NCI-H748 treated with DMSO at 0.1 percent for 48 hours (cell line): ENCODE measurements around the gene CYP46A1.
"Not testable (repeated sequence)": the region's sequence is repeated elsewhere in the genome, so short reads cannot be mapped to it uniquely, and the experiment has no call there.

Experiments used
- DNase-seq: peaks from one replicate; lab custom pipeline; 2025; lab: John Stamatoyannopoulos, UW

CYP46A1 gene

DNA sequence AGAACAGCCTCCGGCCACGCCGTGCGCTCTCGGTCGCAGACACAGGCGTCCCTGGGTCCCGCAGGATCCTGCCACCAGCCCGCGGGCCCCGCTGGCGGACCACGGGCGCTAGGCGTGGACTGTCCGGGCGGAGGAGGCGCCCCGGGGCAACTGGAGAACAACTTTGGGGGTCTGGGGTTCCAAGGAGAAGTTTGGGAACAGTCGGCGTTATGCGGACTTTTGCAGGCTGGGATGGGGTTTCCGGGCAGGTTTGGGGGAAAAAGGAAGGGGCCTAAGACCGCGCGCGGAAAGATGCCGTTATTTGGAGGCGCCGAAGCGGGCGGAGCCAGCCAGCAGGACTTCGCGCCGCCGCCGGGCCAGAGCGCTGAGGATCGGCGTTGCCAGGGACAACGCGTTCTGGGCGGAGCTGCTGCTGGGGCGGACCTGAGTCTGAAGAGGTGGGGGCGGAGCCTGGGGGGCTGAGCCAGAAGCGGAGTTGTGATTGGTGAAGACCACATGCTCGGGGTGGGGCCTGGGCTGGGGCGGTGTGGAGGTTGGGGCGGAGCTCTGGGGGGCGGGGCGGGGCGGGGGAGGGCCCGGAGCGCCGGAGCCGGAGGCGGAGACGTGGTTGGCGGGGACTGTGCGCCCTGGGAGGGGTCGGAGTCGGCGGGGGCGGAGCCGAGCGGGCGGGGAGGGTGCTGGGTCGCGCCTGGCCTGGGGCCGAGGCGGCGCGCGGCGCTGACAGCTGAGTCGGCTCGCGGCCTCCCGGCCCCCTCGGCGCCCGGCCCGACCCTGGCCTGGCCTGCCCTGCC lies at the start of gene CYP46A1:
TSS of gene CYP46A1 (plus strand) at position 680 of the 791 bp plus-strand sequence. CDS start 120 bp downstream, outside the sequence.
- peak; percentile 99 for DNase-seq

DNA sequence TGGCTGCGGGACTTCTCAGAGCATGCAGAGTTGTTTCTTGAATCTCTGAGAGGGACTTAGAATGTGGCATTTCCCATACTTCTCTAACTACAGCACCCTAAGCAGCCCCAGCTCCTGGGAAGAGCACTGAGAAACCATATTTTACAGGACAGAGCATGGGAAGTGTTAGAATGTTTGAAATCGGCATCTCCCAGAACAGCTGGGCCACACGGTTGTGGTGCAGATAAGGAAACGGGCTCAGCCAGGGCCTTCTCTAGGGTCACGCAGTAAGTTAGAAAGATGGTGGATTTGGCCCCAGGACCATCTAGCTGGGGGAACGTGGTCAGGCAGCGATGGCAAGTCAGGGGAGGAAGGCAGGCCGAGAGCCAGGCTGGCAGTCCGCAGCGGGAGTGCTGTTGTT lies 49.7 kb upstream of the CYP46A1 start:
- no peak for DNase-seq

DNA sequence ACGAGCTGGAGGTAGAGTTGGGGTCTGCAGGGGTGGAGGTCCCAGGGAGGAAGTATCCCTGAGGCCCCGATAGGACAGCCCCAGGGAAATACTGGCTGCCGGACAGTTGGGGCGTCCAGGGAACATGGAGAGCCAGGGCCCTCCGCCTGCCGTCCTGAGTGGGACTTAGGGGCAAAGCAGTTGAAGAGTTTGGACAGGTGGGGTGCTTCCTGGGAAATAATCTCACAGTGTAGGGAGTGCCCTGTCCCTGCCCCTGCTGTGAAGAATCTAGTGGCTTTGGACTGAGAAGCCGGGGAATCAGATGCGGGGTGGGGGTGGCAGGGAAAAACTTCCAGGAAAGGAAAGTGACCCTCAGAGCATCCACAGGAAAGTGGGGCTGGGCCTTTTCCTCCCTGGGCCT lies 49.0 kb upstream of the CYP46A1 start:
- DNase-seq, result no peak

DNA sequence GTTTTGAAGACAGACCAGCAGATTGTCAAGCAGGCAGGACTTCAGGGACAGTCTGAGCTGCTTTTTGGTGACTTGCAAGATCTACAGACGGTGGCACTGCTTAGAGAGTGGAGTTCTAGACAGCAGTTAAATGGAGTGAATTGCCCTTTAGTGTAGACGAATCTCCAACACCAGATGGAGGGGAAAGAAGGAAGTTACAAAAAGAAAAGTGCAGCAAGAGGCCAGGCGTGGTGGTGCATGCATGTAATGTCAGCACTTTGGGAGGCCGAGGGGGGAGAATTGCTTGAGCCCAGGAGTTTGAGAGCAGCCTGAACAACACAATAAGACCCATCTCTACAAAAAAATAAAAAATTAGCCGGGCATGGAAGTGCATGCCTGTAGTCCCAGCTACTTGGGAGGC lies 47.6 kb upstream of the CYP46A1 start:
- DNase-seq, result no peak

DNA sequence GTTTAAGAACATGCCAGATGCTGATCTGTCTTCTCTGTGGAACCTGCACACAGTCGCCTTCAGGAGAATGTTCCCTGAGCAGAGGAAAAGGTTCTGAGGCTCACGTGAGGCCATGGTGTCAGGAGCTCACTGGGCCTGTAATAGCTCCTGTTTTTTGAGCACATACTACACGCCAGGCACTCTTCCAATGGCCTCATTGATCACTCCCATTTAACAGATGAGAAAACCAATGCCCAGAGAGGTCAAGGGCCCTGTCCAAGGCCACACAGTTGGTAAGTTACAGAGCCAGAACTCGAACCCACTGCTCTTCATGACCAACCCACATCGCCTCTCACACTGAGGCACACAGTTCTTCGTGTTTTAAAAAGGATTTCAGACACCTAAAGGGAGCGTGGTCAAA lies 46.5 kb upstream of the CYP46A1 start:
- DNase-seq, result no peak

DNA sequence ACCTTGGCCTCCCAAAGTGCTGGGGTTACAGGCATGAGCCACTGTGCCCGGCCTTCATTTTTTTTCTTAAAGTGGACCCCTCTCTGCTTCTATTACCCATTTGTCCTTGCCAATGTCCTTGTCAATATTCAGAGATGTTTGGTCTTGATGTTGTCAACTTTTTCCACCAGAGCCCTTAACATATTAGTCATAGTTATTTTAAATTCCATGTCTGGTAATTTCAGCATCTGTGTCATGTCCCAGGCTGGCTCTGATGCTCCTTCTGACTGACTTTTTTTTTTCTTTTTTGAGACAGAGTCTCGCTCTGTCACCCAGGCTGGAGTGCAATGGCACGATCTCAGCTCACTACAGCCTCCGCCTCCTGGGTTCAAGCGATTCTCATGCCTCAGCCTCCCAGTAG lies 41.3 kb upstream of the CYP46A1 start:
- DNase-seq, result not testable (repeated sequence)

DNA sequence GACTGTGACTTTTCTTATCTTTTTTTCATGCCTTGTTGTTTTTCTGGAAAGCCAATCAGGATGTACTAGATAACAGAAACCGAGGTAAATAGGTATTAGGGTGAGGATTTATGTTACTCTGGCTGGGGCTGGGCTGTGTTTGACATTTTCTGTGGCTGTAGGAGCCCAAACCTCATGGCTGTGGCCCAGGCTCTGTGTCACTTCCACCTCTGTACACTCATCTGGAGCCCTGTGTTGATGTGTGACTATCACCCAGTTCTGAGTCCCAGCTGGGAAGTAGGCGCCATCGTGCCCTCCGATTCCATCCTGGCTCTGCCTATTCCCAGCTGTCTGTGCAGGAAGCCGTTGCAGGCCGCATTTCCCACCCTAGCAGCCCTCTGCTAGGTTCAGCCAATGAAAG lies 40.8 kb upstream of the CYP46A1 start:
- no peak for DNase-seq

DNA sequence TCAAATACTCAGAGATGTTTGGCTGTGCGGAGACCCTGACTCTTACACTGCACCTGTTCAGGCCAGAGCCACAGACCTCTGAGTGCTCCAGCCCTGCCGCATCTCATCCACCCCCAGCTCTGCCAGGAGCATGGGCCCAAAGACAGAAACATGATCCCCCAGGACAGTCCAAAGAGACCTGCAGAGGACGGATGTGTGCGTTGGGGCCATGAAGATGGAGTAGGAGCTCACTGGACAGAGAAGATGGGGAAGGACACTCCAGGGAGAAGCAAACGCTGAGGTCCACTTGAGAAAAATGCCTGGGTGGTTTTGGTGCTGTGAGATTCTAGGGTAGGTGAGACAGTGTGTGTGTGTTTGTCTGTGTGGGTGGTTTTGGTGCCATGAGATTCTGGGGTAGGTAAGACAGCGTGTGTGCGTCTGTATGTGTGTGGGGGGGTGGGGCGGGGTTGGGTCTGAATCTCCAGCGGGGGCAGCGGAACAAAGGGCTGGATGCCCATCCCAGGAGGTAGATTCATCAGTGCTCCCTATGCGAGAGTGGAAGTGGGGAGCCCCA lies 40.0 kb upstream of the CYP46A1 start:
- no peak for DNase-seq

DNA sequence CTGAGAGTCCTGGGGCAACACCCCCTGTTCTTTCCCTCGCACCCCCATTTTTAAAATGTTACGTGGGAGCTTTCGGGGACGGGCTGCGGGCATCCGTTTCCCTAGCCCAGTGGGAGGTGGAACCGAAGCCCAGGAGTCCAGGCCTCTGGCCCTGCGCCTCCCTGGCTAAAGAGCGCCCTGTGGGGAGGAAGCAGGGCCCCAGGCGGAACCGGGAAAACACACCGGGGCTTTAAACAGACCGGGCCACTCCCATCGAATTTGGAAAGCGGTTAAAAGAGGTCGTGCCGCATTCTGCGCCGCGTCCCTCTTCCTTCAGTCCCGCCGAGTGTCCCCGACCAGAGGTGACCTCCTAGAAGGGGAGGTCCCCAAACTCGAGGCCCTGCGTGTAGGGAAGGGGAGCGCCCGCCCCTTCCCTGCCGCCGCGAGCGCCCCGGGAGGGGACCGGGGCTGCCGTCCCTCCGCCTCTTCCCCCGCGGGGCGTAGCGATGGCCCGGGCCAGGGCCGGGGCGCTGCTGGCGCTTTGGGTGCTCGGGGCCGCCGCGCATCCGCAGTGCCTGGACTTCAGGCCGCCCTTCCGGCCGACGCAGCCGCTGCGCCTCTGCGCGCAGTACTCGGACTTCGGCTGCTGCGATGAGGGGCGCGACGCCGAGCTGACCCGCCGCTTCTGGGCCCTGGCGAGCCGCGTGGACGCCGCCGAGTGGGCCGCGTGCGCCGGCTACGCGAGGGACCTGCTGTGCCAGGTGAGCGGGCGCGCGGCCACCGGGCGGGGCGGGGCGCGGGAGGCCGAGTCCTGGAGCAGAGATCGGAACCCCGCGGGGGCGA lies 39.2 kb upstream of the CYP46A1 start, which contains the start of gene HHIPL1:
TSS of gene HHIPL1 (plus strand) at position 407 of the 822 bp plus-strand sequence. CDS start at position 486, 79 bp downstream.
- DNase-seq, result no peak

DNA sequence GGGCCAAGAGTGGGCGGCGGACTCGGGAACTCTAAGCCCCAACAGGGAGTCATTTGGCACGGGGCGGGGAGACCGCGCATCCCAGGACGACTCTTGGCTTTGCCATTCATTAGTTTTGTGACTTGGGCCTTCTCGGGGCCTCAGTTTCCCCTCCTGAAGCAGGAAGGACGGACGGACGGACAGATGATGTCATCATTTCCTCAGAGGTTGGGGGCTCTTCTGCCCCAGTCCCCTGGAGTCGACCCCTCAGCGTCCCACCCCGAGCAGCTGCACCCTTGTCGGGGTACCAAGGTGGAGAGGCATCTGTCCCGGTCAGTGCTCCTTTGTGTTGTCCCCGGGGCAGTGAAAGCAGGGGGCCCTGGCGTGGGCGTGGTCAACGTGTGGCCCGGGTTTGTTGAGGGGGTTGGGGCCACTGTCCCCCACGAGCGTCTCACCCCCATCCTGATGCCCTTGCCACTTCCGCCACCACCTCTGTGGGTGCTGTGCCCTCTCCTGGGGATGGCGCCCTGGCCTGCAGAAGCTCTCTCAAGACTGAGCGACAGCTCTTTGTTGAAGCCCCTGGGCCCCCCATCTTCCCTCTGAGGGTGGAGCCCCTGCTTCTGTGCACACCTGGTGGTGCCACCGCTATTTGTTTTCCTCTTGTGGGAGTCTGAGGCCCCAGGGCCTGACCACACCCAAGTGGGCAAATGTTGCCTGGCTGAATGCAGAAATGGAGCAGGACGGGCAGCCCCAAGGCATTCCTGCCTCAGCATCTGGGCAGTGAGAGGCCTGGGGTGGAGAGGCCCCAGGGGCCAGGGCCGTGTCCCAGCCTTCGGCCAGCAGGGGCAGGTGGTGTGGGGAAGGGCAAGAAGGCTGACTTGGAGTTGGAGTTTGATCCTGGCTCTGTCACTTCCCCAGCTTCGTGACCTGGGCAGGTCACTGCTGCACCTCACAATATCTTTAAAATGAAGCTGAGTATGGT lies 38.3 kb upstream of the CYP46A1 start:
- no peak for DNase-seq

DNA sequence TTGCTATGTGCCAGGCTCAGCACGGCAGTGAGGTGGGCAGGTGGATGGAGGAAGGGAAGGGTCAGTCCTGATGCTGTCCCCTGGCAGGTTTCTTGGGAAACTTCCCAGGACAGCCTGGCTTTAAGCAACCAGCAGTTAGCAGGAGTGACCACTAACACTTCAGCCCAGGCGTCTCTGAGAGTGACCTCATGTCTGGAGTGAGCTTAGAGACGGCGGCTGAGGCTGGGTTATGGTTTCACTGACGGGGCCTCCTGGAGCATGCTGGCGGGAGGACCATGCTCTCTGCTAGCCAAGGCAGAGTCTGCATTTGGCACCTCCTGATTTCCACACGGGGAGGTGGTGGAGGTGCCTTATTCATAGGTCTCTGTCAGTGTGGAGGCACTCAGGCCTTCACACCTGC lies 36.7 kb upstream of the CYP46A1 start:
- DNase-seq, result no peak

DNA sequence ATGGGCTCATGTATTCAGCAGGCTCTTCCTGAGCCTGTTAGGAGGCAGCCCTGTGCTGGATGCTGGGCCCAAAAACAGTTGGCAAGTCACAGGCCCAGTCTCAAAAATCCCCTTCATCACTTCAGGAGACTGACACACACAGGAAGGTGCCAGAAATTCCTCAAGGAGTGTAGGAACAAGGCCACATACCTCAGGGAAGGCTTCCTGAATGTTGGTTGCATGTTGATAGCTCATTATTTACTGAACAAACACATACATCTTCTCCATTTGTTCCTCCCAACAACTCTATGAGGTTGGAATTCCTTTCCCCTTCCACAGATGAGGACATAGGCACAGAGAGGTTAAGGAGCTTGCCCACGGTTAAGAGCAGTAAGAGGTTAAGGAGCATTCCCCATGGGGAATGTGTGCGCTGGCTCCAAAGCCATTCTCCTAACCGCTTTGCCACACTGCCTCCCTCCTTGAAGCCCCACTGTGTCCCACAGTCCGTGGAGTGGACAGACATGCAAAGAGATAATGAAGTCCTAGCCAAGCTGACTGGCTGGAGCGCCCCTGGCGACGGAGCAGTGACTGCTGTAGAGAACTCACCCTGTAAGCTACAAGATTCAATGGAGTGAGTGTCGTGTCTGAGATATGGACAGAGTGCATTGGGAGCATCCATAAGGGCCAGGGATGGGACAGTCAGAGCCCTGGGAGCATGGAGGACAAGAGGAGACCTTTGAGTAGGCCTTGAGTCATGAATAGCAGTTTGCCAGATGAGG lies 35.9 kb upstream of the CYP46A1 start:
- no peak for DNase-seq

DNA sequence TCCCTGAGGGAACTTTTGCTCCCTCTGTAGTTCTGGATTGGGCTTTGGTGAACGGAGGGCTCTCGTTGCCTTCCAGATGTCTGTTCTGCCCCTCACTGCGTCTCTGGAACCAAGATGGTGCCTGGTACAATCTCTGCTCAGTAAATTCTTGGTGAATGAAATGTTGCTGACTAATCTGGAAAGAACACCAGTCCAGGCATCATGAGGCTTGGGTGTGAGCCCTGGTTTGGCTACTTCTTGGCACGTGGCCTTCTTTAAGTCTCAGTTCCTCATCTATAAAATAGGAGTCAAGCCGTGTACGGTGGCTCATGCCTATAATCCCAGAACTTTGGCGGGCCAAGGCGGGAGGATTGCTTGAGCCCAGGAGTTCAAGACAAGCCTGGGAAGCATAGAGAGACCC lies 34.9 kb upstream of the CYP46A1 start:
- no peak for DNase-seq

DNA sequence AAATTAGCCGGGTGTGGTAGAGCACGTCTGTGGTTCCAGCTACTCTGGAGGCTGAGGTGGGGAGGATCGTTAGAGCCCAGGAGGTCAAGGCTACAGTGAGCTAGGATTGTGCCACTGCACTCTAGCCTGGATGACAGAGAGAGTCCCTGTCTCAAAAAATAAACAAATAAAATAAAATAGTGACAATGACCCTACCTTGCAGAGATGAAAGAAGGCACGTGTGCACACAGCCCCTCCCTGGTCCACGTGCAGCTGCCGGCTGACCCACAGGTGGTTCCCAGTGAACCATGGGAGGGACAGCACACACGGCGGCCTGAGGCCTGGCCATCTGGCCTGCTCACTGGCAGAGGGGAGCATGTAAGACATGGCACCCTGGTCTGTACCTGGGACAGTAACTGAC lies 34.5 kb upstream of the CYP46A1 start:
- DNase-seq, result no peak

DNA sequence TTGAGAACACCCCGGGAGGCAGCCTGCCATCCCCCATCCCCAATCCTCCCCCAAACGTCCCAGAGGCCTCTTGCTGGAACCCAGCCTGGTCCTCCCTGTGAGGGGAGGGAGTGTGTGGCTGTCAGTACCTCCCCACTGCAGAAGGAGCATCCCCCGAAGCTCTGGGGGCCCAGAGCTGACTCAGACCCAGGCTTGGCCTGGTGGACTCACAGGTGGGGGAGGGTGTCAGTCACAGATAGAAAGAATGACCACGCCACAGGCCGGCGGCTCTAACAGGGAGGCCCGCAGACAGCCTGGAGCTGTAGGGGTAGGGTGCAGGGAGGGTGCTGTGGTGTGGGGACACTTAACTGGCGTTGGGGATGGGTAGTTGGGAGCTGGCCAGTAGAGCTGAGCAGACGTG lies 33.9 kb upstream of the CYP46A1 start:
- no peak for DNase-seq

DNA sequence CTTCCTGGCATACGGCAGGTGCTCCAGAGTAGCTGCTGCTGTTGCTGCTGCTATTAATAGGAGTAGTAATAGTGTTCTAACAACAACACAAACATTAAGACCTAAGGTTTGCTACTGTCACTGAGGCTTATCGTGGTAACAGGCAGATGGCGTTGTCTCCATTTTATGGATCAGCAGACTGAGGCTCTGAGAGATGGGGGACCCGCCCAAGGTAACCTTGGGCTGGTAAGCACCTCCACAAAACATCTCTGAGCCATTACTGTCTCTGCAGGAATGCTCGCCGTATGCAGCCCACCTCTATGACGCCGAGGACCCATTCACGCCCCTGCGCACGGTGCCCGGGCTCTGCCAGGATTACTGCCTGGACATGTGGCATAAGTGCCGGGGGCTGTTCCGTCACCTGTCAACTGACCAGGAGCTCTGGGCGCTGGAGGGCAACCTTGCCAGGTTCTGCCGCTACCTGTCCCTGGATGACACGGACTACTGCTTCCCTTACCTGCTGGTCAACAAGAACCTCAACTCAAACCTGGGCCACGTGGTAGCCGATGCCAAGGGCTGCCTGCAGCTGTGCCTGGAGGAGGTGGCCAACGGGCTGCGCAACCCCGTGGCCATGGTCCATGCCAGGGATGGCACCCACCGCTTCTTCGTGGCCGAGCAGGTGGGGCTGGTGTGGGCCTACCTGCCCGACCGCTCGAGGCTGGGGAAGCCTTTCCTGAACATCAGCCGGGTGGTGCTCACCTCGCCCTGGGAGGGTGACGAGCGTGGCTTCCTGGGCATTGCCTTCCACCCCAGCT lies 31.9 kb upstream of the CYP46A1 start:
- DNase-seq, result no peak

DNA sequence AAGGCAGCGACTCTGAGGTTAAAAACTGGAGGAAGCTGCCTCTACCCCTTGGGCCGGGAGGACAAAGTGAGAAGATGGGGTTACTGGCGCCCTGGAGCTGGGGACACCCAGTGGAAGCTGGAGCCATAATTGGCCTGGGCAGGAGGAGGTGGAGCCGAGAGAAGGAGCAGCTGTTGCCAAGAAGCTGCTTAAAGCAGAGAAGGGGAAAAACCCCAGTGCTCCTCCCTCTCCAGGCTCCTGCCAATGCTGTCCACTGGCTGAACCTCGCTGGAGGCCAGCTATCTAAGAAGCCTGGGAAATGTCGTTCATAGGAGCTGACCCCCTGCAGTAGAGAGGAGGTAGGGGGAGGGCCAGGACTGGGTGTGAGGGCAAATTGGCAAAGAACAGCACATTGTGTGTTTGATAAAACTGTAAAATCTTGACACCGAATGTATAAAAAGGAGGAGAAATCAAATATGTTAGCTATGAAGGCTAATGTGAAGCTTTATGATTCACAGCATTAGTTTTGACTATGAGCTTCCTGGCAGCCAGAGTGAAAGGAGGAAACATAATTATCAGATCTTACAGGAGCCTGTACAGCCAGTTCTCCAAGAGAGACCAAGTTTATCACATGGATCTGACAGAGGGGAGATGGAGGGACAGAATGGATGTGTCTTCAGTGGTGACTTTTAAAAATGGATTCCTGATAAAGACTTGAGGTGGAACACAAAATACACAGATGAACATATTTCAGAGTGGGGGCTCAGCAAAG lies 29.7 kb upstream of the CYP46A1 start:
- DNase-seq, result no peak

DNA sequence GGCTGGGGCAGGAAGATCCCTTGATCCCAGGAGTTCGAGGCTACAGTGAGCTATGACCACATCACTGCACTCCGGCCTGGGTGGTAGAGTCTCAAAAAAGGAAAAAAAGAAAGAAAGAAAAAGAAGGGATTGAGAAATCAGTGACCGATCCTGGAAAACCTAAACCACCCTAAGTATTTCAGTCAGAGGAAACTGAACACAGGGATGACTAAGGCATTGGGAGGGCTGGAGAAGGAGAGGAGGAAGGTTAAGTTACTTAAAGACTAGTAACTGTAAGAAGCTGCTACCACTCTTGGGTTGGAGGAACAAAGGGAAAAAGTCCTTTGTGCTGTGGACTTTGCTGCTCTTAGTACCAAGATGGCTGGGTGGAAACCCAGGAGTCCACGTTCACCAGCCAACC lies 28.6 kb upstream of the CYP46A1 start:
- DNase-seq, result no peak

DNA sequence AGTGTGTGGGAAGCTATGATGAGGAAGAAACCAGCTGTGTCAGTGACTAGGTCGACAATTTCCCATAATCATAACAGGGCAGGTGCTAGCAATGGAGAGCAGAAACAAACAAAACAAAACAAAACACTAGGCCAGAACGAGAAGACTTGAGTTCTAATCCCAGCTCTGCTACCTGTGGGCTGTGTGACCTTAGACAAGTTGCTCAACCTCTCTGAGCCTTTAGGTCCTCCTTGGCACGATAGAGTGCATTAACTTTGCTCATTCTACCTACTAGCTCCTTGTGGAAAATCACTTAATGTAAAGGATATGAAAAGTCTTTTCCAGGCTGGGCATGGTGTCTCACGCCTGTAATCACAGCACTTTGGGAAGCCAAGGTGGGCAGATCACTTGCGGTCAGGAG lies 27.9 kb upstream of the CYP46A1 start:
- DNase-seq, result no peak
